Ovary (tissue), 3 donors: ENCODE data around the gene SULF2.

Experiments
- EP300 ChIP-seq: sonication (generic); formaldehyde crosslinking; IDR thresholded peaks from one replicate; pipeline ENCODE4 v1.6.1; 2017; ENCODE audit warnings: antibody characterized with exemption
- POLR2A ChIP-seq: fragments of 450-650 bp; IDR thresholded peaks from one replicate; pipeline ENCODE4 v1.6.1; 2017; ENCODE audit warnings: antibody characterized with exemption, mild to moderate bottlenecking, moderate library complexity
- TF ChIP-seq, protein P1 (sequence below), 3 donors: fragments of 450-650 bp in 2 of 3; fragments of 200-600 bp in 1 of 3; IDR thresholded peaks; one replicate each; pipeline versions ENCODE4 v1.5.1 to v1.8.0; 2016 to 2022; ENCODE audit warnings: antibody characterized with exemption in 3 of 3, mild to moderate bottlenecking in 1 of 3
- donor health status: DM: no; HTN: no; CAD: no.

DNA sequence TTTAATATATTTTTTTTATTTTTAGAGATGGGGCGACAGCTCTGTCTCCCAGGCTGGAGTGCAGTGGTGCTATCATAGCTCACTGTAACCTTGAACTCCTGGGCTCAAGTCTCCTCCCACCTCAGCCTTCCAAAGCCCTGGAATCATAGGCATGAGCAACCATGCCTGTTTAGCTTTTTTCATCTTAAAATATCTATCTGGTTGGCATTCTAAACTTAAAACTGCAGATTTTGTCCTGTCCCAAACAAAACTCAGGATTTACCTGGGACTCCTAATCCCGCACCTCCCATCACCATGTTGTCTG lies 124.7 kb downstream of the SULF2 start:
- TF ChIP-seq EP300 (no peak), POLR2A (no peak)
- TF ChIP-seq, protein P1, sequence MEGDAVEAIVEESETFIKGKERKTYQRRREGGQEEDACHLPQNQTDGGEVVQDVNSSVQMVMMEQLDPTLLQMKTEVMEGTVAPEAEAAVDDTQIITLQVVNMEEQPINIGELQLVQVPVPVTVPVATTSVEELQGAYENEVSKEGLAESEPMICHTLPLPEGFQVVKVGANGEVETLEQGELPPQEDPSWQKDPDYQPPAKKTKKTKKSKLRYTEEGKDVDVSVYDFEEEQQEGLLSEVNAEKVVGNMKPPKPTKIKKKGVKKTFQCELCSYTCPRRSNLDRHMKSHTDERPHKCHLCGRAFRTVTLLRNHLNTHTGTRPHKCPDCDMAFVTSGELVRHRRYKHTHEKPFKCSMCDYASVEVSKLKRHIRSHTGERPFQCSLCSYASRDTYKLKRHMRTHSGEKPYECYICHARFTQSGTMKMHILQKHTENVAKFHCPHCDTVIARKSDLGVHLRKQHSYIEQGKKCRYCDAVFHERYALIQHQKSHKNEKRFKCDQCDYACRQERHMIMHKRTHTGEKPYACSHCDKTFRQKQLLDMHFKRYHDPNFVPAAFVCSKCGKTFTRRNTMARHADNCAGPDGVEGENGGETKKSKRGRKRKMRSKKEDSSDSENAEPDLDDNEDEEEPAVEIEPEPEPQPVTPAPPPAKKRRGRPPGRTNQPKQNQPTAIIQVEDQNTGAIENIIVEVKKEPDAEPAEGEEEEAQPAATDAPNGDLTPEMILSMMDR (IDR thresholded peaks at IDR 0.05), result no peak
